CD4-positive, alpha-beta T cell treated with Interleukin-17A for 1 hour (primary cell): Measurements from ENCODE around the gene IFITM2.
A peak's percentile ranks its signal among the peaks of the same experiment; 100 is the strongest.
"Not testable (repeated sequence)": the region's sequence is repeated elsewhere in the genome, so short reads cannot be mapped to it uniquely, and the experiment has no call there.

Source experiments
- DNase-seq: peaks from one replicate; pipeline ENCODE4 v3.0.0-alpha.2; 2020

The IFITM2 gene

DNA sequence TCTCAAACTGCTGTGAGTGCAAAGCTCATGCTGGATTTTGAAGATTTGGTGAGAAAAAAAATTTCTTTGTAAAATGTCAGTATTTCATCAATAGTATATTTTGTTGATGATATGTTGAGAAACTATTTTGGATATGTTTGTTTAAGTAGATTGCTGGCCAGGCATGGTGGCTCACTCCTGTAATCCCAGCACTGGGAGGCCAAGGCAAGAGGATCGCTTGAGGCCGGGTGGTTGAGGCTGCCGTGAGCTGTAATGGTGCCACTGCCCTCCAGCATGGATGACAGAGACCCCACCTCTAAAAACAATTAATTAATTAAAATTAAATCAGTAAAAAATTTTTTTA lies 19.9 kb downstream of the IFITM2 start:
- no peak for DNase-seq

DNA sequence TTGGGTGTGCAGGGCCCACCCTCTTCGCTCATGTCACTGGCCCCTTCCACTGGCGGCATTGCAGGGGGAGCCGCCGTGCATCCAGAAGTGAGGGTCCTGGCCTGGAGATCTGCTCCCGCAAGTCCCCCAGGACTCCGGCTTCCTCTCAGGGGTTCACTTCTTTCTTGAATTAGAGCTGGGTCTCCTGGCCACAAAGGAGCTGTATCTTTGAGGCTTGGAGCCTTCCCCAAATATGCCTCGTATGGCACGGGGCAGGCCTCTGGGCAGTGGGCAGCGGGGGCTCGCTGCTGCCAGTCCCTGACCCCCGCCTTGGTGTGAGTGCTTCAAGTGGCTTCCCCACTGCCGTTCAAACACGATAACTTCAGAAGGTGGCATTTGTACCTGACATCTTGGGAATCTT lies 20.4 kb downstream of the IFITM2 start:
- no peak for DNase-seq

DNA sequence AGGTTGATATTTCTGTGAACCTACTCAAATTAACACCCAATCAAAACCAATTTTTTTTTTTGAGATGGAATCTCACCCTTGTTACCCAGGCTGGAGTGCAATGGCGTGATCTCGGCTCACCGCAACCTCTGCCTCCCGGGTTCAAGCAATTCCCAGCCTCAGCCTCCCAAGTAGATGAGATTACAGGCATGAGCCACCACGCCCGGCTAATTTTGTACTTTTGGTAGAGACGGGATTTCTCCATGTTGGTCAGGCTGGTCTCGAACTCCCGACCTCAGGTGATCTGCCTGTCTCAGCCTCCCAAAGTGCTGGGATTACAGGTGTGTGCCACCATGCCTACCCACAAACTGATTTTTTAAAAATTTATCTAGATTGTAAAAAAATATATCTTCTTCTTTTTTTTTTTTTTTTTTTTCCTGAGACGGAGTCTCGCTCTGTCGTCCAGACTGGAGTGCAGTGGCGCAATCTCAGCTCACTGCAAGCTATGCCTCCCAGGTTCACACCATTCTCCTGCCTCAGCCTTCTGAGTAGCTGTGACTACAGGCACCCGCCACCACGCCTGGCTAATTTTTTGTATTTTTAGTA lies 21.0 kb downstream of the IFITM2 start:
- DNase-seq, result not testable (repeated sequence)

DNA sequence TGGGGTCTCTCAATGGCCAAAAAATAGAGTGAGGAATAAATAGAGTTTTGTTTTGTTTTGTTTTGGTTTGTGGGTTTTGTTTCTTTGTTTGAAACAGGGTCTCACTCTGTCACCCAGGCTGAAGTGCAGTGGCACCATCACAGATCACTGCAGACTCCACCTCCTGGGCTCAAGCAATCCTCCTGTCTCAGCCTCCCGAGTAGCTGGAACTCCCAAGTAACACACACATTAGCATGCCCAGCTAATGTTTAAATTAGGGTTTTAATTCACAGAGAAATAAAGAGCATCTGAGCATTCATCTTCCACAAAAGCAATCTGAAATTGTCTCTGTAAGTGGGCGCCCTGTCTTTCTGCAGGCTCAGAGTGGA lies 22.3 kb downstream of the IFITM2 start:
- DNase-seq, result no peak

DNA sequence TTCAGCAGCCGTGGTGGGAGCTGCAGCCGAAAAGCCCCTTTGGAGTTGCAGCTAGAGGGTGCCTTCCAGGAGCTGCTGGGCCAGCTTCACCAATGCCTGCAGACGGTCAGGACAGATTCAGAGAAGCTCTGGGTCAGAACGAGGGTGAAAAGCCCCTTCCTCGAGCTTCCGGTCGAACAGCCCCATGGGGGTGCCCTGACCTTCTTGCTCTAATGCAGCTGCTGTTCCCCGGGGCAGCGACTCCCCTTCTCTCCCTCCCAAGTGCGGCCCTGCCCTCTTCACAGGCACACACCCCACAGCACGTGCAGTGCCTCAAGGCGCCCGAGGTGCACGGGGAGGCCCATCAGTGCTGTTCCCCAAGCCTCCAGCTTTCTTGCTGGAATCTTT lies 22.7 kb downstream of the IFITM2 start:
- DNase-seq, result no peak

DNA sequence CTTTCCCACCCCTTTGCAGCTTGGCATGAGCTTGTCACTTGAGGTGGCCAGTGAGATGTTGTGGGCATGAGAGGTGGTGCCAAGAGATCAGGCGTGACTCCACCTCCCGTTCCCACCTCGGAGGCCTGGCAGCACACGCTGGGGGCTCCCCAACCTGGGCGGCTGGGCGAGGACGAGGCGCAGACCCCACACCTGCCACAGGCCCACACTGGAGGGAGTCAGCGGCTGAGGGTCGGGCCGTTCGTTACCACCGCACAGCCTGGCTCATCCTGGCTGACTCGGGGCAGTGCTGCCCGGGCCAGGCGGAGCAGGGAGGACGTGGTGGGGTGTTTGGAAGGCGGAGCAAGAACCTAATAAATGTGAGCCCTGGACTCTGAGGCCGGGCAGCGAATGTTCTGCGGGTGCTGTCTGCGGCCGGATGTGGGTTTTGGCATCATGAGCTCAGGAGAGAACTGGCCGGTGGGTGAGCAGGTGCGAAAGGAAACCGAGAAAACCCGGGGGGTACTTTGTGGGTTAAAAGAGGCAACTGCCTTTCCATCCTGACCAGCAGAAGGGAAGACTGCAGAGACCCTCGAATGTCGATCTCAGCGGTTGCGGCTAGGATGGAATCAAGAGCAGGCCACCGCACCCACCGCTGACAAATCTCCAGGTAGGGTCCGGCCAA lies 23.2 kb downstream of the IFITM2 start:
- peak; percentile 47 for DNase-seq

DNA sequence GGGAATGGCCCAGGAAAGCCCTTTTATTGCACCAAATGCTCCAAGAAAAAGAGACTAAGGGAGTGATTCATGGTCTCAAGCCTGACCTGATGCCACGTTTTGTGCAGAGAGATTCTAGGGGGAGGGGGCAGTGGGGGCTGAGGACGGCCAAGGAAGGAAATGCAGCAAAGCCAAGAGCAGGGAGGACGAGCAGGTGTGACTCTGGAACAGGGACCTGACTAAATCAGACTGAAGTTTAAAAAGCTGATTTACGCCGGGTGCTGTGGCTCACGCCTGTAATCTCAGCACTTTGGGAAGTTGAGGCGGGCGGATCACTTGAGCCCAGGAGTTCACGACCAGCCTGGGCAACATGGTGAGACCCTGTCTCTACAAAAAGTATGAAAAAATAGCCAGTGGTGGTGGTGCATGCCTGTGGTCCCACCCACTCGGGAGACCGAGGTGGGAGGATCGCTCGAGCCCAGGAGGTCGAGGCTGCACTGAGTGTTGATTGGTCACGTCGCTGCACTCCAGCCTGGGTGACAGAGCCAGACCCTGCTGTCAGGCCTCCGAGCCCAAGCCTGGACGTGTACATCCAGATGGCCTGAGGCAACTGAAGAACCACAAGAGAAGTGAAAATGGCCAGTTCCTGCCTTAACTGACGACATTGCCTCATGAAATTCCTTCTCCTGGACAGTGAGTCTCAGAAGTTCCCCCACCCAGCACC lies 23.9 kb downstream of the IFITM2 start:
- DNase-seq, result no peak

DNA sequence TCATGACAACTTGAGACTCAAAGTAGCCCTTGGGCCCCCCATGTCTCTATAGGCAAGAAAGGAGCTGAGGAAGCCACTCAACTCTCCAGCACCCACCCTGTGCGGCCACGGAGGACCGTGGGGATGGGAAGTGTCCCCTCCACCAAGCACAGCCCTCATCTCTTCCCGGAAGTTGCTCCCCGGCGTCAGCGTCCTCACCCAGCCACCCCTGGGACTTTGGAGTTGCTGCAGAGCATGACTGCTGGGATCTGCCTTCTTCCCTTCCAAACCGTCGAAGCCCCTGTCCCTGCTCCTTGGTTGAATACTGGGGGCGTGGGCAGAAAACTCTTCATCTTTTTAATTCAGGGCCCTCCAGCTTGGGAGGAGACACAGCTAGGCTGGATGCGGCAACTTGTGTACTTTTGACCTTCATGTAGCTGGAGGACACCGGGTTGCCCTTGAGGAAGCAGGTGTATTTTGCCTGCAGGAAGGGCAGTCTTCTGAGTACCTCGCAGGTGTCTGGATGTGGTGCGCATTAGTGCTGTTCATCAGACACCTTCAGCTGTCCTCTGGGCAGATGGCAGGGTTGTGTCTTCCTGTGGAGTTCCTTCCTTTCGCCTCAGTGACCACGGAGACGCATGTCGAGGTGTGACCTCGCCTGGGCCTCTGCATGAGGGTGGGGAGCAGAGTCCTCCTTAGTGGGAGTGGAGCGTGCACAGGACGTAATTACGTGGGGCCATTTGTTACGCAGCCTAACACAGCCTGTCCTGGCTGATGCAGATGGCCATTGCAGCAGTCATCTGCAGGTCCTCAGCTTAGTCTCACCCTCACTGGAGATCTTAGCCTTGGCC lies 25.2 kb downstream of the IFITM2 start:
- DNase-seq, result no peak

DNA sequence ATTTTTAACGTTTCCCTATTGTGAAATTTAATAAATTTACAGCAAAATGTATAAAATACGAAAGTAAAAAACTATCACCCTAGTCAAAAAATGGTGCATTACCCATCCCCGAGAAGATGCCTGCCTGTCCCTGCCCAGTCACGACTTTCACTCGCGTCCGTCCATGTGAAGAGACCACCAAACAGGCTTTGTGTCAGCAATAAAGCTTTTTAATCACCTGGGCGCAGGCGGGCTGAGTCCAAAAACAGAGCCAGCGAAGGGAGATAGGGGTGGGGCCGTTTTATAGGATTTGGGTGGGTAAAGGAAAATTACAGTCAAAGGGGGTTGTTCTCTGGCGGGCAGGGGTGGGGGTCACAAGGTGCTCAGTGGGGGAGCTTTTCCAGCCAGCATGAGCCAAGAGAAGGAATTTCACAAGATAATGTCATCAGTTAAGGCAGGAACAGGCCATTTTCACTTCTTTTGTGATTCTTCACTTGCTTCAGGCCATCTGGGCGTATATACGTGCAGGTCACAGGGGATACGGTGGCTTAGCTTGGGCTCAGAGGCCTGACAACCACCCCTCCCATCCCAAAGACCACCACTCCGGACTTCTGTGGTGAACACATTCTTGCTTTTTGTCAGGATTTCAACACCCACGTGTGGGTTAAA lies 26.1 kb downstream of the IFITM2 start:
- not testable (repeated sequence) for DNase-seq

DNA sequence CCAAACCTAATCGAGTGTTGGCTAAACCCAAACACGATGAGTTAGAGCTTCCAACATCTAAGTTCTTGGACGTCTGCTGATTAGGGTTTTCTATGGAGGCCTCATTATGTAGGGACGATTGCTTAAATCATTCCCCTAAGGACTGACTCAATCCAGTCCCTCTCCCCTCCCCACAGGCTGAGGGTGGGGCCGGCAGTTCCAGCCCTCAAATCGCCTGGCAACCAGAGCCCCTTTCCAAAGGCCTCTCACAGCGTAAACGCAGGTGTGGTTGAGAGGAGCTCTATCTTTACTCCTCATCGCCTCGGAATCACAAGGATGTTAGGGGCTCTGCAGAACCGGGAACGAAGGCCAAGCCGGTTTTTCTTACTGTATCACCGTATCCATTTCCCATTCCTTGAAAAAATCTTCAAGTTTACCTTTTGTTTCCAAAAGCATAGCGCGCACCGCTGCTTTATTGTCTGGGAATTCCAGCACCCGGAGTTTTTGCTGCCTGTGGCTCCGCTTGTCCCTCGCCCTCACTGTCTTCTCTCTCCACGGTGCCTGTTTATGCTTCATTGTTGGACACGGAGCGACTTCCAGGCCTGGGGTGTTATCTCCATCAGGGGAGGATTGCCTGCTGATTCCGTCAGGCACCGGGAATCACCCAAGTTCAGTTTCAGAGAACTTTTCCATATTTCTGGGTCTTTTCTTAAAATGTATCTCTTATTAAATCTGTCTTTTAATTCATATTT lies 26.8 kb downstream of the IFITM2 start:
- DNase-seq, result no peak

DNA sequence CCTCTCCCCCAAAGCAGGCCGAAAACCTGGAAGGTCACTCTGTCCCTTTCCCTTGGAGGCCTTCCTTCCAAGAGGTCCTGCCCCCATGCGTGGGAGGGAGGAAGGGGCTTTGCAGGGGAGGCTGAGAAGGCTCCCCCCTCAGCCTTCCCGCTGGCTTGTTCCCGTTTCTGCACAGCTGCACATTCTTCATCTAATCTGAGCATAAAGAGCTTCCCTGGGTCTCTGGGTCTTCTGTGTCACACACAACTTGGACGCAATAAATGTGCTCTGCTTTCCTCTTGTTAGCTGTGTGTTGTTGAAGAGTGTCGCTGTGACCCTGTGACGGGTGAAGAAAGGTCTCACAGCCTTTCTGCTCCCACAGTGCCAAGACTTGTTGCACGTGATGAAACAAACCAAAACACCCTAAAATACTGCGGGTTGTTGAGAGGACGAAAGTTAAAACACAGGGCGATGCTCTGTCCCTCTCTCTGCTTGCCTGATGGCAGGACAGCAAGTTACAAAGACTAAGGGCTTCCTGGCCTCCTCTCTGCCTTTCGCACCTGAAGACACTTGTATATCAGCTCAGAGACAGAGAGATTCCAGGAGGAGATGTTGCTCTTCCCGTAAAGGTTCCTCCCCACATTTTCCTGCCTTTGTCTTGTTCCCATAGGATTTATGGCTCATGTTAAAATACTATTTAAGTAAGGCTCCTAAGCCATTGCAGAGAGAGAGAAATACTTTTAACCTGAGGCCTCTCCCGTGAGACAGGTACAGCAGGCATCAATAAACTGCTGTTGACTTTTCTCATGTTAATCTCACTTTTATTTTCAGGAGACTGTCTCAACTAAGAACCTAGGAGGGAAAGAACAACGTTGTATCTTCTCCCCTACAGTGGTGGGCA lies 28.4 kb downstream of the IFITM2 start:
- DNase-seq, result no peak

DNA sequence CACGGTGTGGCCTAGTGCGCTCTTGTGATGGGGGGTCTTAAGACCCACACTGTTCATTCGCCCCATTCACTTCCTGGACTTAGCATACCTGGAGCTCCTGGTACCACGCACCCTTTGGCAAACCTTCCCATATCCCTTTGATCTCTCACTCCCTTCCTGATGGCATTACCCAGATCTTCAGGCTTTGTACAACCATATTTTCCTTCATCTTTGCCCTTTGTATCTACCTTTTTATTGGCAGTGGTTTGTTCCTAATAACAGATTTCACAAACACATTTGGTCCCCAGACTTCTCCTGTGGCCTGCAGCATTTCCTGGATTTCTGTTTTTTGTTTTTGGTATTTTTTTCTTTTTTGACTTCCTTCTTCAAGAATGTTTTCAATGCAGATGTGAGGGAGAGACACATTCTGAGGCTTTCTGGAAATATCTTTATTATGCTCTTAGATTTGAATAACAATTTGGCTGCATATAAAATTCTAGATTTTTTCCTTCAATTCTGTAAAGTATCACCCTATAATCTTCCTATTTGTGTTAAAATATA lies 29.1 kb downstream of the IFITM2 start:
- no peak for DNase-seq

DNA sequence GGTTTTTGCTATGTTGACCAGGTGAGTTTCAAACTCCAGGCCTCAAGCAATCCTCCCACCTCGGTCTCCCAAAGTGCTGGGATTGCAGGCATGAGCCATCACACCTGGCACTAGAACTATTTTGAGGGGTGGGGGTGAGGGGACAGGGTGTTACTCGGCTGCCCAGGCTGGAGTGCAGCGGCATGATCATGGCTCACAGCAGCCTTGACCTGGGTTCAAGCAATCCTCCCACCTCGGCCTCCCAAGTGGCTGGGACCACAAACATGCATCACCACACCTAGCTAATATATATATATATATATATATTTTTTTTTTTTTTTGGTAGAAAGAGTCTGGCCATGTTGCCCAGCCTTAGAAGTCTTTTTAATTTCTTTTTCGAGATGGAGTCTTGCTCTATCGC lies 30.1 kb downstream of the IFITM2 start:
- no peak for DNase-seq

DNA sequence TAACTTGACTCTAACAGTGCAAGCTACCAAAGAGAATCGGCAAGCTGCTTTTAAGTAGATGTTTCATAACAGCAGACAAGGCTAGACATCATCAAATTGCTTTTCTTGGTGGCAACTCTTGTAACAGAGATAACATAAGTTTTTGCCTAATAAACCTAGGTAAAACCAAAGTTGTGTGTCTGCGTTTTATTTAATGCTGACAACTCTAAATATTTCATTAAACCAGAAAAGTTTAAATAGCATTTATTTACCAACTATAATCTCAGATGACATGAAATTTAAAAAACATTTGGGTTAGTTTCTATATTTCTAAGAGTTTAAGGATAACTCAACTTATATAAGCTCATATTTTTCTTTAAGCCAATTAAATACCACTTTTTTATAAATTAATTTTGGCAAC lies 32.3 kb downstream of the IFITM2 start:
- DNase-seq, result no peak

DNA sequence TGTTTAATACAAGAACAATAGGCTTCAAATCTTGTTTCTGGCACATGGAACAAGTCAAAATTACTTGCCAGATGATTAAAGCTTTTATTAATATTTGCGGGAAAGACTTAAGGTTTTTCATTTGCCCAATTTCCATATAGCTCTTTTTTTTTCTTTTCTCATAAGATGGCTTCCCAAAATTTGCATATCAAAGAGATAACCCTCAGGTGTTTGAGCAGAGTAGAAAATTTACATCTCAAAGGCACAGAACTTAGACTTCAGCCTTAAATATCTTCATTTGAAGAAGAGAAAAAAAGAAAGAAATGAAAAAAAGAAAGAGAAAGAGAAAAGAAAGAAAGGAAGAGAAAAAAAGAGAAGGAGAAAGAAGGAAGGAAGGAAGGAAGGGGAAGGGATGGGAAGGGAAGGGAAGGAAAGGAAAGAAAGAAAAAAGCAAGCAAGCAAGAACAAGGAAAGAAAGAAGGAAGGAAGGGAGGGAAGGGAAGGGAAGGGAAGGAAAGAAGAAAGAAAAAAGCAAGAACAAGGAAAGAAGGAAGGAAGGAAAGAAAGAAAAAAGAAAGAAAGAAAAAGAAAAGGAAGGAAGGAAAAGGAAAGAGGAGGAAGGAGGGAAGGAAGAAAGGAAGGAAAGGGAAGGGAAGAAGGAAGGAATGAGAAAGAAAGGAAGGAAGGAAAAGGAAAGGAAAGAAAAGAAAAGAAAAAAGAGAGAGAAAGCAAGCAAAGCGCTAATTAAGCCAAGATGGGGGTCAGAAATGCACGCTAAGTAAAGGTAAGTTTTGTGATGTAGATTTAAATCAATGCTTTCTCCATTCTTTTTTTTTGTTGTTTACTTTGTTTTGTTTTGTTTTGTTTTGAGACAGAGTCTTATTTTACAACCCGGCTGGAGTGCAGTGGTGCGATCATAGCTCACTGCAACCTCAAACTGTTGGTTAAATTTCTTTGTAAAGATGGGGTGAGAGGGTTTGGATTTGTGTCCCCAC lies 33.2 kb downstream of the IFITM2 start:
- no peak for DNase-seq

DNA sequence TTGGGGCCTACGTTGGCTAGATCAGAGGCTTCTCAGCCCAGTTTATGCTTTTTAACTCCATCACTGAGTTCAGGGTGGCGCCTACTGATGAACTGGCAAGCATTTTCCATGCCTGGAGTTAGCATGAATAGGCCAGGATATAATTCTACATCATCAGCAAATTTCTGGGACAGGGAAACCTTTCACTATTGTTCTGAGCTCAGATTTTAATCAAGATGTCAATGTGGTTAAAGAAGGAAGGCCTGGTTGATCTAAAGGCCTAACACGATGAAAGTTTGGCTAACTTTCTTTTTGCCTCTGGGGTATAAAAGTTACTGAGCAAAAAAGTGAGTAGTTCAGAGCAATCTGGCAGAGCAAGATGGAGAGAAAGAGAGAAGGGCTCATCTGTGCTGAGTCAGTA lies 34.7 kb downstream of the IFITM2 start:
- DNase-seq, result no peak

DNA sequence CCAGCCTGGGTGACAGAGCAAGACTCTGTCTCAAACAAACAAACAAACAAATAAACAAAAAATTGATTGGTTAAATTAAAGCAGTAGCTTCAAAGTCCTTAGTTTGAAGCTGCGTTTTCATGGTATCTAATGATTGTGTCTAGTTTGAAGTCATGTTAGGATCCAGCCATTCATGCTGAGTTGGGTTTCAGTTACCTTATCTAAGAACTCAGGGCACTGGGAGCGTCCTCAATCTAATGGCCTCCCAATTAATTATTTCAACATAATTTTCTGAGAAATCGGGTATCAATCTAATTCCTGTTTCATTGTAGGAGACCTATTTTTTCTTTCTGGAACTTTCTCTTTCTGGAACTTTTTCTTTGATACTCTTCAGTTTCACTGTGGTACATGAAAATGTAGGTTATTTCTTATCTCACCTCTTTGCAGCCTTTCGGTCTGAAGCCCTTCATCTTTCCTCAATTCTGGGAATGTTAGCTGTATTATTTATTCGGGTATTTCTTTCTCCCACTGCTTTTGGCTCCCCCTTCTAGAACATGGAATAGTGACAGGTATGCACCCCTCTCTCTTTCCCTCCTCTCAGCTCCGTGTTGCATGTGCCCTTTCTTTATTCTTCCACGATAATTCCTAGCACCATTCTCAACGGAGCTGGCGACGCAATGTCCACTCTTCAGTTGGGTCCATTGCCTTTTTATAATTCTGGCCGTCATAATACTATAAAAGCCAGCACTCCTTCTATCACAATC lies 37.4 kb downstream of the IFITM2 start:
- no peak for DNase-seq

DNA sequence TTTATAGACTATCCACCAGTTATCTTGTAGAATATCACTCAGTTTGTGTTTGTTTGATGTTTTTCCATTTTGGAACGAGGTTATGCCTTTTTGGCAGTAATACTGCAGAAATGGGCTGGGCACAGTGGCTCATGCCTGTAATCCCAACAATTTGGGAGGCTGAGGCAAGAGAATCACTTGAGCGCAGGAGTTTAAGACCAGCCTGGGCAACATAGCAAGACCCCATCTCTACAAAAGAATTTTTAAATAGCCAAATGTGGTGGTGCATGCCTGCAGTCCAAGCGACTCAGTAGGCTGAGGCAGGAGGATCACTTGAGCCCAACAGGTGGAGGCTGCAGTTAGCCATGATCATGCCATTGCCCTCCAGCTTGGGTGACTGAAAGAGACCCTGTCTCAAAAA lies 38.9 kb downstream of the IFITM2 start:
- DNase-seq, result no peak

DNA sequence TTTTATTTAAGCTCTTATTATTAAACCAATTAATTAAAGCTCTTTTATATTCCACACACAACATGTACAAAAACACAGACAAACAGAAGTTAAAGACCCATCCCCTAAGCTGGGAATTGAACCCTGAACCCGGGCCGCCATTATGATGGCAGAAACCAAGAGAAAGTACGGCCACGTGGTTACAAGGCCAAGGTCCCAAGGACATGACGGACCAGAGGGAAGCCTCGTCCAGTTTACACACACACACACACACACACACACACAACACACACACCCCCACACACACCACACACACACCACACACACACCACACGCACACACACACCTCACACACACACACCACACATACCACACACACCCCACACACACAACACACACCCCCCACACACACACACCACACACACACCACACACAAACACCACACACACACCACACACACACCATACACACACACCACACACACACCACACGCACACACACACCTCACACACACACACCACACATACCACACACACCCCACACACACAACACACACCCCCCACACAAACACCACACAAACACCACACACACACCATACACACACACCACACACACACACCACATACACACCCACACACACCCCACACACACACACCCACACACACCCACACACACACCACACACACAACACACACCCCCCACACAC lies 41.8 kb downstream of the IFITM2 start:
- not testable (repeated sequence) for DNase-seq
